ENCODE data around the gene MCM10. TPM values are rescaled to one million over a fixed set of nuclear protein-coding genes. Genes with fewer than 3 reads are reported as not detected.

Gene MCM10
- total and polyA plus RNA-seq, 2 experiments from 2014 or later: 38.2 to 43.0 TPM

- no peaks in the 10 kb centered on the region for H3K9me3 Mint-ChIP-seq
- Histone ChIP-seq H3K79me2 (replicated peaks; ENCODE audit: insufficient read depth) (no peaks in the 10 kb centered on the region), H3K4me1 (ENCODE audit: insufficient read depth) (peaks cover 41% of the 10 kb centered on the region), H3K36me3 (ENCODE audit: insufficient read depth) (no peaks in the 10 kb centered on the region), H3K27me3 (ENCODE audit: insufficient read depth) (no peaks in the 10 kb centered on the region), H3K27ac (ENCODE audit: low read depth) (no peak overlapping the region), H3F3A (replicated peaks; ENCODE audit: low read depth) (peaks cover 6% of the 10 kb centered on the region), H3K4me3 (peak overlapping the region; percentile 49), H3K4me2 (peak overlapping the region; percentile 82), H4K20me1 (replicated peaks; ENCODE audit: insufficient read depth) (no peaks in the 10 kb centered on the region), H3K9me2 (ENCODE audit: insufficient read depth) (0 out of 2 replicates have a peak, but pooled peaks cover 6% of the 10 kb centered on the region), H2AFZ (peak overlapping the region; percentile 89)
- H3K4me1 Mint-ChIP-seq: peaks cover 40% of the 10 kb centered on the region
- no peak overlapping the region for H3K27ac Mint-ChIP-seq
- peak; percentile 53 for DNase-seq (ENCODE audit: low spot score)
- no peaks in the 10 kb centered on the region for H3K36me3 Mint-ChIP-seq (ENCODE audit: low read depth)
- H3K27me3 Mint-ChIP-seq (ENCODE audit: insufficient read depth, low read depth, poor library complexity): peaks cover 5% of the 10 kb centered on the region
- peak overlapping the region; percentile 51 for H3K4me3 Mint-ChIP-seq
- TF ChIP-seq REST (IDR thresholded peaks at IDR 0.05; ENCODE audit: unreplicated experiment) (no peak), CTCF (conservative IDR thresholded peaks at IDR 0.05; ENCODE audit: low read depth in 2 of 2) (no peak), ZNF331 (CRISPR knock-in tag; IDR thresholded peaks at IDR 0.05; ENCODE audit: low read depth) (no peak), ZNF114 (CRISPR knock-in tag; IDR thresholded peaks at IDR 0.05) (no peak), EZH2 (IDR thresholded peaks at IDR 0.05; ENCODE audit: low read depth, unreplicated experiment) (no peak), JUNB (IDR thresholded peaks at IDR 0.05; ENCODE audit: unreplicated experiment) (no peak)
- TF ChIP-seq, protein P1, sequence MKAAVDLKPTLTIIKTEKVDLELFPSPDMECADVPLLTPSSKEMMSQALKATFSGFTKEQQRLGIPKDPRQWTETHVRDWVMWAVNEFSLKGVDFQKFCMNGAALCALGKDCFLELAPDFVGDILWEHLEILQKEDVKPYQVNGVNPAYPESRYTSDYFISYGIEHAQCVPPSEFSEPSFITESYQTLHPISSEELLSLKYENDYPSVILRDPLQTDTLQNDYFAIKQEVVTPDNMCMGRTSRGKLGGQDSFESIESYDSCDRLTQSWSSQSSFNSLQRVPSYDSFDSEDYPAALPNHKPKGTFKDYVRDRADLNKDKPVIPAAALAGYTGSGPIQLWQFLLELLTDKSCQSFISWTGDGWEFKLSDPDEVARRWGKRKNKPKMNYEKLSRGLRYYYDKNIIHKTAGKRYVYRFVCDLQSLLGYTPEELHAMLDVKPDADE (IDR thresholded peaks at IDR 0.05): no peak
- peak; percentile 63 for ATAC-seq
Measured at GRCh38 chr10:13233358-13233757, 72.0 kb downstream of the MCM10 start.

DNA sequence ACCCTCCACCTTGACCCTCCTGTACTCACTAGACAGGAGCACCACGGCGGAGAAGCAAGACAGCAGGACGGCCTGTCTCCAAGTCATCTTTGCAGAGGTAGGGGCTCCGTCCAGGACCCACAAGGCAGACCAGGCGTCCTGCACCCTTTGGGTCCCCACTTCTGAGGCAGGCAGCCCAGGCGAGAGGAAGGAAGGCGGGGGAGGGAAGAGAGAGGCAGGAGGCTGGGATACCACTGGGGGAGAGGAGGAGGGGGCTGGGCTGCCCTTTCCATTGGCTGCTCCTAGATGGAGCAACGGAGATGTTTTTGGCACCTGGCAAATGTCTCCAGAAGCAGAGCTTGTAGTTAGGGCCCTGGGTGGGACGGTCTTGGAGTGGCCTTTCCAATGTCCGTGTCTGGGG, 72.8 kb downstream of the MCM10 start, which contains the start of gene UCMA:
TSS of gene UCMA (minus strand) at position 203 of the 400 bp plus-strand sequence. CDS start at position 87, 116 bp downstream.
- DNase-seq (ENCODE audit: low spot score) (peak; percentile 56), ATAC-seq (peak; percentile 78)

More for the DNA sequence above, 72.8 kb downstream of the MCM10 start, which contains the start of gene UCMA:
- TF ChIP-seq, protein P1 (IDR thresholded peaks at IDR 0.05): no peak
- 0 out of 4 replicates have a peak, but pooled peaks of 1 of the 2 experiments have one; percentile 1 for TF ChIP-seq CTCF (conservative IDR thresholded peaks at IDR 0.05; ENCODE audit: low read depth in 2 of 2)
- no peak for TF ChIP-seq POLR2AphosphoS5 (IDR thresholded peaks at IDR 0.05; ENCODE audit: low read depth)
- peak within 1 kb of the TSS; percentile 96 for H2AFZ ChIP-seq
- H3K27ac ChIP-seq (ENCODE audit: low read depth): no peak within 1 kb of the TSS
- peak within 1 kb of the TSS; percentile 82 for H3K4me2 ChIP-seq
- no peaks in the 10 kb centered on the region for H4K20me1 ChIP-seq (replicated peaks; ENCODE audit: insufficient read depth)
- H3F3A ChIP-seq (replicated peaks; ENCODE audit: low read depth): peaks cover 6% of the 10 kb centered on the region
- H3K27me3 ChIP-seq (ENCODE audit: insufficient read depth): no peaks in the 10 kb centered on the region
- H3K27me3 Mint-ChIP-seq (ENCODE audit: insufficient read depth, low read depth, poor library complexity): peaks cover 5% of the 10 kb centered on the region
- H3K79me2 ChIP-seq (replicated peaks; ENCODE audit: insufficient read depth): no peaks in the 10 kb centered on the region
- H3K9me2 ChIP-seq (ENCODE audit: insufficient read depth): 0 out of 2 replicates have a peak, but pooled peaks cover 6% of the 10 kb centered on the region
- H3K4me1 ChIP-seq (ENCODE audit: insufficient read depth): peaks cover 41% of the 10 kb centered on the region
- H3K36me3 ChIP-seq (ENCODE audit: insufficient read depth): no peaks in the 10 kb centered on the region
- peak within 1 kb of the TSS; percentile 51 for H3K4me3 Mint-ChIP-seq
- H3K4me1 Mint-ChIP-seq: peaks cover 40% of the 10 kb centered on the region
- no peak within 1 kb of the TSS for H3K27ac Mint-ChIP-seq
- no peaks in the 10 kb centered on the region for H3K9me3 Mint-ChIP-seq
- peak within 1 kb of the TSS; percentile 49 for H3K4me3 ChIP-seq
- H3K36me3 Mint-ChIP-seq (ENCODE audit: low read depth): no peaks in the 10 kb centered on the region

Measured in GM23338 (cell line).